ENCODE results near the gene RACK1. TPM values are rescaled to one million over a fixed set of nuclear protein-coding genes. Genes with fewer than 3 reads are reported as not detected.

RACK1 gene
- total and polyA plus RNA-seq, 8 donors, result 1,244 to 3,083 (median 2,960) TPM

DNA sequence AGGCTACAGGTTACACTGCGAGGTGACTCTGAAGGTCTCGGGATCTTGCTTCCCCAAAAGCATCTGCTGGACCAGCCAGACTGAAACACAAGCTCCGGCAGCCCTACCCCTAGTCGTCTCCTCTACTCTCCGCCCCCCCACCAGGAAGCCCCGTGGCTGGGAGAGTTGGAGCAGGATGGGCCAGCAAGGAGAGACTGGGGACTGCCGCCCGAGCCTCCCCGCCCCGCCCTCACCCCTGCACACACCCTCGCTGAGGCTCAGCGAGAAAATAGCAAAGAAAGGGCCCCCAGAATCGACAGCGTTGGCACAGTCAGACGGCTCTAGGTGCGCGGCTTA lies 40.0 kb downstream of the RACK1 start:
- peak overlapping the region in 1 of 2 donors; percentile 71 for H3K27ac ChIP-seq
- DNase-seq (no peak), ATAC-seq (no peak)
- no peaks in the 10 kb centered on the region for H3K9me3 ChIP-seq
- intact Hi-C loops (cut with DNase I), result no loop called here
- peaks cover 19 to 52% of the 10 kb centered on the region in 2 donors for H3K4me1 ChIP-seq
- H3K4me3 ChIP-seq, result peak overlapping the region; percentile 33 to 56
- peaks cover 0 to 48% of the 10 kb centered on the region in 2 donors for H3K27me3 ChIP-seq
- H3K36me3 ChIP-seq, result no peaks in the 10 kb centered on the region
- TF ChIP-seq, protein P1, sequence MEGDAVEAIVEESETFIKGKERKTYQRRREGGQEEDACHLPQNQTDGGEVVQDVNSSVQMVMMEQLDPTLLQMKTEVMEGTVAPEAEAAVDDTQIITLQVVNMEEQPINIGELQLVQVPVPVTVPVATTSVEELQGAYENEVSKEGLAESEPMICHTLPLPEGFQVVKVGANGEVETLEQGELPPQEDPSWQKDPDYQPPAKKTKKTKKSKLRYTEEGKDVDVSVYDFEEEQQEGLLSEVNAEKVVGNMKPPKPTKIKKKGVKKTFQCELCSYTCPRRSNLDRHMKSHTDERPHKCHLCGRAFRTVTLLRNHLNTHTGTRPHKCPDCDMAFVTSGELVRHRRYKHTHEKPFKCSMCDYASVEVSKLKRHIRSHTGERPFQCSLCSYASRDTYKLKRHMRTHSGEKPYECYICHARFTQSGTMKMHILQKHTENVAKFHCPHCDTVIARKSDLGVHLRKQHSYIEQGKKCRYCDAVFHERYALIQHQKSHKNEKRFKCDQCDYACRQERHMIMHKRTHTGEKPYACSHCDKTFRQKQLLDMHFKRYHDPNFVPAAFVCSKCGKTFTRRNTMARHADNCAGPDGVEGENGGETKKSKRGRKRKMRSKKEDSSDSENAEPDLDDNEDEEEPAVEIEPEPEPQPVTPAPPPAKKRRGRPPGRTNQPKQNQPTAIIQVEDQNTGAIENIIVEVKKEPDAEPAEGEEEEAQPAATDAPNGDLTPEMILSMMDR (IDR thresholded peaks at IDR 0.05), result no peak

DNA sequence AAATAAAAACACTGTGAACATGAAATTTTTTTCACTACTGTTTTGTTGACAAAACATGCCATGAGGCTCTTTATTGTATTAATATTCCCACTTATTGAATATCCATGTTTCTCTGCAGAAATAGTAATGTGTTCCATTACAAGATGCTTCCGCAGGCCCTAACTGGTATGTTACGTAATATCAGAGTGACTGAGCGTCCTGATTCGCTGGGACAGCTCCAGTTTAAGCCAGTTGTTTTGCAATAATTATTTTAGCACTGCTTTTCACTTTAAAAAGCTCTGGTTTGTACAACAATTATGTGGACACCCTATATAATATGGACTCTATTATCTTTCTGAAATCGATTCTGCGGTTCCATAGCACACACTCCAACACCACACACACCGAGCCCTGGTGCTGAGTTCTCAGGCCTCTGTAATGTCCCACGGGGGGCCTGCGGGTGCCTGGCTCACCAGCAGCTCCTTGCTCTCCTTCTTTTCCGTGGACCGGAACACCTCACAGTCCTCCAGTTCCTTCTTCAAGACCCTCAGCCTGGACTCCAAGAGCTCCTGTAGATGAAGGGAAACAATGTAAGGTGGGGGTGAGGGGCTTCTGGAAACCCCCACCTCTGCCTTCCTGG lies 40.5 kb downstream of the RACK1 start:
- peak in 1 of 4 donors; percentile 31 for DNase-seq
- TF ChIP-seq, protein P1 (IDR thresholded peaks at IDR 0.05), result no peak
- ATAC-seq, result no peak
- peak overlapping the region in 1 of 2 donors; percentile 71 for H3K27ac ChIP-seq
- peaks cover 0 to 48% of the 10 kb centered on the region in 2 donors for H3K27me3 ChIP-seq
- intact Hi-C loops (cut with DNase I), result no loop called here
- H3K4me1 ChIP-seq, result peaks cover 19 to 52% of the 10 kb centered on the region in 2 donors
- H3K9me3 ChIP-seq, result no peaks in the 10 kb centered on the region
- no peaks in the 10 kb centered on the region for H3K36me3 ChIP-seq
- H3K4me3 ChIP-seq, result peak overlapping the region in 1 of 2 donors; percentile 56

DNA sequence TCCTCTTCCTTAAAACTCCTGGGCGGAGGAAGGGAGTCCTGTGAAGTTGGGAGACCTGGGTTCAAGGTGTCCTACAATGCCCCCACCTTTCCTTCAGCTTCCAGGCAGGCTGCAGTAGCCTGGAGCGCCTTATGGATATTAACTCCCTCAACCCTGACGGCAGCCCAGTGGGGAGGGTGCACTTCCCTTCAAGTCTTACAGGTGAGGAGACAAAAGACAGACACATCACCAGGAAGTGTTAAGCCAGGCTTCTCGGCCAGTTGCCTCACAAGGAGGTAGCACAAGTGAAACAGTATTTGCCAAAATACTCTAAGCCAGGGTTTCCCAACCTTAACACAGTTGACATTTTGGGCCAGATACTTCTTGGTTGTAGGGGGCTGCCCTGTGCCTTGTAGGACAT lies 42.9 kb downstream of the RACK1 start:
- intact Hi-C loops (cut with DNase I), result no loop called here

DNA sequence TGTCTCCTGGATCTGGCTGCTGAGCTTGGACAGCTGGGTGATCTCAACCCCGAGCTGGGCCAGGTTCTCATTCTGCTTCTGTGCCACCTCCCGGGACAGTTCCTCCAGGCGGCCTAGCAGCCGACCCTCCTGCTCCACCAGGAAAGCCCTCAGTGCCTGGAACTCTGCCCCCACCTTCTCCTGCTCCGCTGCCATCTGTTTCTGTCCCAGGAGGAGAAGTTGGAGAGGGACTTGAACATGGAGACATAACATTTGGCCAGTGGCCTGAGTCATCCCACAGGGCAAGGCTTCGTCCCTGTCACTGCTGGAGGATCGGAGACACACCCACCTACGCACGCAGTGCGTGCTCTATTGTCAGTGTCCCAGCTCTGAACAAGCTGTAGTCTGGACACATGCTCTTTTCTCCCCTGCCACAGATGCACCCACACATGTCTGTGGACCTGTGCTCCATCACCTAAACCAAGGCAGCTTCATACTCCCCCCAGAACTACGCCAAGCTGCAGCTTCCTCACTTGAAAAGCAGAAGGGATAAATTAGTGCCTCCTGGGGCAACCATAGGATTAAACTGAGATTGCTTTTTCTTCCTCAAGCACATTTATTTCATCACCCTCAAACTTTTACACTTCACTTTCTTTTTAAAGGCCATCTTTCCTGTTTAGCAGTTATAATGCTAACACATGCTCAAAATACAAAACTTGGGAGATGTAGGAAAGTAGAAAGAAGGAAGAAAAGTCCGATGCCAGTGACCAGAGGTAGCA lies 43.6 kb downstream of the RACK1 start:
- peaks cover 10 to 25% of the 10 kb centered on the region in 2 donors for H3K4me1 ChIP-seq
- H3K27ac ChIP-seq, result no peak overlapping the region
- peak in 1 of 4 donors; percentile 22 for DNase-seq
- intact Hi-C loops (cut with DNase I), result no loop called here
- TF ChIP-seq, protein P1 (IDR thresholded peaks at IDR 0.05), result no peak
- peaks cover 0 to 17% of the 10 kb centered on the region in 2 donors for H3K27me3 ChIP-seq
- no peak for ATAC-seq
- H3K36me3 ChIP-seq, result no peaks in the 10 kb centered on the region
- H3K9me3 ChIP-seq, result no peaks in the 10 kb centered on the region
- no peak overlapping the region for H3K4me3 ChIP-seq

More for the DNA sequence above, 42.9 kb downstream of the RACK1 start:
- H3K4me1 ChIP-seq, result peaks cover 12 to 33% of the 10 kb centered on the region in 2 donors
- H3K27ac ChIP-seq, result no peak overlapping the region
- no peak overlapping the region for H3K4me3 ChIP-seq
- DNase-seq (no peak), ATAC-seq (no peak)
- TF ChIP-seq, protein P1 (IDR thresholded peaks at IDR 0.05), result no peak
- H3K36me3 ChIP-seq, result no peaks in the 10 kb centered on the region
- no peaks in the 10 kb centered on the region for H3K9me3 ChIP-seq
- peaks cover 0 to 25% of the 10 kb centered on the region in 2 donors for H3K27me3 ChIP-seq

DNA sequence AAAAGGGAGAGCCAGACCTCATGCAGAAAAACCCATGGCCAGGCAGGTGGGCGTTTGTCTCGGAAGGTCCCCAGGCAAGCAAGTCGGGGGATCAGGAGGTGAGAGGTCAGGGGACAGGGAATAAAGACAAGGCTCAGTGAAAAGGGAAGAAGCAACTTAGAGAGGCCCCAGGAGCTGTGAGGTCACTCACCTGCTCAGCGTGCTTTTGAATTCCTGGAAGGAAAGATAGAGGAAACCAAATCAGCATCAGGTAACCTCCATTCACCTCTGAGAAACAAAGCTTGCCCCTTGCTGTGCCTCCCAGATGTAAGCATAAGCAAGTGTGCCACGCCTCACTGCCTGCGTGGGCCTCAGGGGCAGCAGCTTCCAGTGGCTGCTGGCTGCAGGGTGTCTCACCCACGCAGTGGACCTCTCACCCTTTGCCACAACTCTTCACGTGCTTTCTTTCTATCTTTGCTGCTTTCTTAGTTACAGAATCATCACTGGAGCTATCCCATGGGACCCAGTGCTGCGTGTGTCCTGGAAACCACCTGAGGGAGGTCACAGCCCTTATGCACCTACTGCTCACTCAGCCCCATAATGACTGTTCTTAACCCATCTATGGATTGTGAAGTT lies 44.7 kb downstream of the RACK1 start:
- Histone ChIP-seq H3K4me3 (no peak overlapping the region), H3K9me3 (no peaks in the 10 kb centered on the region), H3K36me3 (no peaks in the 10 kb centered on the region), H3K4me1 (peaks cover 7 to 15% of the 10 kb centered on the region in 2 donors), H3K27ac (no peak overlapping the region), H3K27me3 (peaks cover 0 to 7% of the 10 kb centered on the region in 2 donors)
- intact Hi-C loops (cut with DNase I), result no loop called here
- DNase-seq (no peak), ATAC-seq (no peak)
- TF ChIP-seq, protein P1 (IDR thresholded peaks at IDR 0.05), result no peak
